ENCODE results near the gene PATL1. TPM values are rescaled to one million over a fixed set of nuclear protein-coding genes. Genes with fewer than 3 reads are reported as not detected.
"Not testable (repeated sequence)": the region's sequence is repeated elsewhere in the genome, so short reads cannot be mapped to it uniquely, and the experiment has no call there.

The PATL1 gene, protein sequence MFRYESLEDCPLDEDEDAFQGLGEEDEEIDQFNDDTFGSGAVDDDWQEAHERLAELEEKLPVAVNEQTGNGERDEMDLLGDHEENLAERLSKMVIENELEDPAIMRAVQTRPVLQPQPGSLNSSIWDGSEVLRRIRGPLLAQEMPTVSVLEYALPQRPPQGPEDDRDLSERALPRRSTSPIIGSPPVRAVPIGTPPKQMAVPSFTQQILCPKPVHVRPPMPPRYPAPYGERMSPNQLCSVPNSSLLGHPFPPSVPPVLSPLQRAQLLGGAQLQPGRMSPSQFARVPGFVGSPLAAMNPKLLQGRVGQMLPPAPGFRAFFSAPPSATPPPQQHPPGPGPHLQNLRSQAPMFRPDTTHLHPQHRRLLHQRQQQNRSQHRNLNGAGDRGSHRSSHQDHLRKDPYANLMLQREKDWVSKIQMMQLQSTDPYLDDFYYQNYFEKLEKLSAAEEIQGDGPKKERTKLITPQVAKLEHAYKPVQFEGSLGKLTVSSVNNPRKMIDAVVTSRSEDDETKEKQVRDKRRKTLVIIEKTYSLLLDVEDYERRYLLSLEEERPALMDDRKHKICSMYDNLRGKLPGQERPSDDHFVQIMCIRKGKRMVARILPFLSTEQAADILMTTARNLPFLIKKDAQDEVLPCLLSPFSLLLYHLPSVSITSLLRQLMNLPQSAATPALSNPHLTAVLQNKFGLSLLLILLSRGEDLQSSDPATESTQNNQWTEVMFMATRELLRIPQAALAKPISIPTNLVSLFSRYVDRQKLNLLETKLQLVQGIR
- polyA plus RNA-seq (2012; ENCODE audit: missing spikeins), result 31.9 TPM

DNA sequence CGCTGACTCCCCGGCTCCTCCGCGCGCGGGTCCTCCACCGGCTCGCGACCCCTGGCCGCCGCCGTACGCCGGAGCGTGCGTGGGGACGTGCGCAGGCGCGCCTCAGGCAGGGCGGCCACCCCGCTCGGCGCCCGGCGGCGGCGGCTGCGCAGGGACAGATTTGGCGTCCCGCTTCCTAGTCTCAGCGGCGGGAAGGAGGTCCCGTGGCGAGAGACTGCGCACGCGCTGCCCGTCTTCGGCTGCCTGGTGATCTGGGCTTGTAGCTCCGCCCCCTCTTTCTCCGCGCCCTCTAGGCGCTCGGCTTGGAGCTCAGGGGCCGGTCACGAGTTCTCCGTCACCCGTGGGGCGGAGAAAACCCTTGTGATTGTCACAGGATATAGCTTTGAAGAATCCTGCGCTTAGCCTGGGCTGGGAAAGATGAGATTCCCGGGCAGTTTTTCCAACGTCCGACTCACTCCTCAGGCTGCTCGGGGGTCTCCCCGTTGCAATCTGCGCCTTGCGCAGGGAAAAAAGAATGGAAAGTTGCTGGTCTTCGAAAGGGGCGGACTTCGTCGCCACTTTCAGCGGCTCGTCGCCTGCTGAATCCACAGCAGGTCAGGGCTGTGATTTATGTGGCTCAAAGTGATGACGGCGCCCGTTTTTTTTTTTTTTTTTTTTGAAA lies at the start of gene PATL1:
Gene PATL1 (minus strand): TSS at position 88 of the 661 bp plus-strand sequence. CDS start 142 bp downstream, outside the sequence.
- peak; percentile 93 for DNase-seq (ENCODE audit: insufficient read length)
- TF ChIP-seq POLR2A (IDR thresholded peaks at IDR 0.05; ENCODE audit: low read depth, low read length), result peak; percentile 76
- peak; percentile 83; the same call in 1 of the 2 replicates for TF ChIP-seq POLR2AphosphoS5 (IDR thresholded peaks at IDR 0.05; ENCODE audit: low read depth, low read length)
- no peak; the same call in 1 of the 2 replicates for TF ChIP-seq TAF1 (IDR thresholded peaks at IDR 0.05; ENCODE audit: borderline replicate concordance, low read depth, low read length)
- peak; percentile 98 for FAIRE-seq

DNA sequence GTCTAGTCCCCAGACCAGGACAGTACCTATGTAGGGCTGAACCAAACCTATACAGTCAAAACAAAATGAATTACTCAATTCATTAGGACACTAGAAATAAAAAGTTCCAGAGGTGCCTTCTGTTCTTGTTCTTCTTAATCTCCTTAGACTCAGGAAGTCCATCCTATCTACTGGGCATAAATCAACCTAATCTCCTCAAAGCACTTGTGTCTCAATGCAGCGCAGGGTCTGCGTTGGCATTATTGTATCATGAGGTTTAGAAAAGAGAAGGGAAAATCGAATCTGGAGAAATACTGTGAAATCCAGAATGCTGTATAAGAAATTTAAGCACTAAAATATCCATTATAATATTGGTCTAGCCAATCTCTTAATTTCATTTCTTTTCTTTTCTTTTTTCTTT lies 47.2 kb upstream of the PATL1 start:
- TF ChIP-seq POLR2AphosphoS5 (IDR thresholded peaks at IDR 0.05; ENCODE audit: low read depth, low read length) (no peak), TAF1 (IDR thresholded peaks at IDR 0.05; ENCODE audit: borderline replicate concordance, low read depth, low read length) (no peak)

DNA sequence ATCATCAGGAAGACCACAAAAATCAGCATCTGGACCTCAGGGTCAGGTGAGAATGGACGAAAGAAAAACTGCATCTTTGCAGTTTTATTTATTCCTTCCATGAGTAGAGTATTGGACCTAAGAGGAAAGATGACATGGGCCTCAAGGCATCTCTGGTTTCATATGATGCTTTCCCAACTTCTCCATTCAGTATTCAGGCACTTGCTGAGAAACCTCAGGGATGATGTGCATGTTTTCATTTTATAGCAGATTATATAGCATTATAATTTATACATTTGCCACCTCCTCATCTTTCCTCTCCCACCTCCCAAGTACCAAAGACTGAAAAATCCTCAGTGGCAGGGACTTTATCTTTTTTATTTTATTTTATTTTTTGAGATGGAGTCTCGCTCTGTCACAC lies 44.9 kb upstream of the PATL1 start, which contains the start of gene OR10V1:
Gene OR10V1 (minus strand): TSS at position 101 of the 400 bp plus-strand sequence. CDS start 0 bp downstream, at position 101.
- TF ChIP-seq POLR2AphosphoS5 (IDR thresholded peaks at IDR 0.05; ENCODE audit: low read depth, low read length), result no peak
- TF ChIP-seq TAF1 (IDR thresholded peaks at IDR 0.05; ENCODE audit: borderline replicate concordance, low read depth, low read length), result no peak
- no peak for TF ChIP-seq POLR2A (IDR thresholded peaks at IDR 0.05; ENCODE audit: low read depth, low read length)
- DNase-seq (ENCODE audit: insufficient read length), result no peak
- FAIRE-seq, result no peak

More for the DNA sequence above, 47.2 kb upstream of the PATL1 start:
- DNase-seq (ENCODE audit: insufficient read length), result no peak
- FAIRE-seq, result no peak

DNA sequence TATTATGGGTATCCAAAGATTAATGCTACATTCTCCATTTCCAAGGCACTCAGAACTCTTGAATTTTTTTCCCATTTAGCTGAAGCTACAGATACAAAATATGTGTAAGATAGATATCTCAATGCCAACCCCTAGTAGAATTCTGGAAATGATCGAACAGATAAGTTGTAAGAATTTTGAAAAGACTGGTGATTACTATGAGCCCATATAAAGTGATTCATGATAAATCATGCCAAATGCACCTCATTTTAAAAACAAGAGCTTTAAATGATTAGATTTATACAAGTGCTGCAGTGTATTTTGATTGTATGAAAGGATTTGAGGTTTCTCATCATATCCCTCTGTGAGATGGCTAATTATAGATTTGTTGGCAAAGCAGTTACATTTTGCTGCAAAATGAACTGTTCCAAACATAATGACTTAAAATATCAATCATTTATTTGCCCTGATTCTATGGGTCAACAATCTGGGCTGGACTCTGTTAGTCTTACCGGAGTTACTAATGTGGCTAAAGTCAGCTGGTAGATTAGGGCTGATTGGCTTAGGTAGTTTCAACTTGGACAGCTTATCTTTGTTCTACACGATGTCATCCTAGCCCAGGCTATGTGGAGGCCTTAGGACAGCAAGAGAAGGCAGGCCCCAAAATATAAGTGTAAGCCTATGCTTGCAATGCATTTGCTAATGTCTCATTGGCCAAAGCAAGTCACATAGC lies 41.5 kb upstream of the PATL1 start:
- TF ChIP-seq POLR2AphosphoS5 (IDR thresholded peaks at IDR 0.05; ENCODE audit: low read depth, low read length) (no peak), POLR2A (IDR thresholded peaks at IDR 0.05; ENCODE audit: low read depth, low read length) (no peak), TAF1 (IDR thresholded peaks at IDR 0.05; ENCODE audit: borderline replicate concordance, low read depth, low read length) (no peak)
- FAIRE-seq (no peak), DNase-seq (ENCODE audit: insufficient read length) (no peak)

DNA sequence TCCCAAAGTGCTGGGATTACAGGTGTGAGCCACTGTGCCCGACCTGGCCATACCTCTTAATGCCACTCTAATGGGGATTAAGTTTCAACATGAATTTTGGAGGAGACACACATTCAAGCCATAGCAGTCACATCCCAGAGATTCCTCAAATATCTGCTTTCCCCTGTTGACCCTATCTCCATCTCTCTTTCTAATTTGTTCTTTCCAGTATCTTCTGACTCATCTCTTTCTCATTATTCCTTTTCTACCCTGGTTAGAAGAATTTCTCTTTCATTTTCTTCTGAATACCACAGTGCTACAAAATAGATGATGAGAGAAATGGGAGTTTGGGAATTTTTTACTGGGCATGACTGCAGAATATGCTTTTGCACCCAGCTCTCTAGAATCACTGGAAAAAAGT lies 39.7 kb upstream of the PATL1 start:
- DNase-seq (ENCODE audit: insufficient read length) (no peak), FAIRE-seq (no peak)
- TF ChIP-seq POLR2A (IDR thresholded peaks at IDR 0.05; ENCODE audit: low read depth, low read length) (no peak), POLR2AphosphoS5 (IDR thresholded peaks at IDR 0.05; ENCODE audit: low read depth, low read length) (no peak), TAF1 (IDR thresholded peaks at IDR 0.05; ENCODE audit: borderline replicate concordance, low read depth, low read length) (no peak)

DNA sequence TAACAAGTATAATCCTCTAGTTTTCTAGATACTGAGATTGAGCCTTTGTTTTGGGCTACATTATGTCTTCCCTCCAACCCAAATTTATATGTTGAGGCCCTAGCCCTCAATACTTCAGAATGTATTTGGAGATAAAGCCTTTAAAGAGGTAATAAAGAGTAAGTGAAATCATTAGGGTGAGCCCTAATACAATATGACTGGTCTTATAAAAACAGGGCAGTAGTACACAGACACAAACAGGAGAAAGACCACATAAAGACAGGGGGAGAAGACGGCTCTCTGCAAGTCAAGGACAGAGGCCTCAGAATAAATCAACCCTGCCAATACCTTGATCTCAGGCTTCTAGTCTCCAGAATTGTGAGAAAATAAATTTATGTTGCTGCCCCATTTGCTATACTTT lies 38.5 kb upstream of the PATL1 start:
- no peak for TF ChIP-seq POLR2AphosphoS5 (IDR thresholded peaks at IDR 0.05; ENCODE audit: low read depth, low read length)
- DNase-seq (ENCODE audit: insufficient read length) (no peak), FAIRE-seq (no peak)

DNA sequence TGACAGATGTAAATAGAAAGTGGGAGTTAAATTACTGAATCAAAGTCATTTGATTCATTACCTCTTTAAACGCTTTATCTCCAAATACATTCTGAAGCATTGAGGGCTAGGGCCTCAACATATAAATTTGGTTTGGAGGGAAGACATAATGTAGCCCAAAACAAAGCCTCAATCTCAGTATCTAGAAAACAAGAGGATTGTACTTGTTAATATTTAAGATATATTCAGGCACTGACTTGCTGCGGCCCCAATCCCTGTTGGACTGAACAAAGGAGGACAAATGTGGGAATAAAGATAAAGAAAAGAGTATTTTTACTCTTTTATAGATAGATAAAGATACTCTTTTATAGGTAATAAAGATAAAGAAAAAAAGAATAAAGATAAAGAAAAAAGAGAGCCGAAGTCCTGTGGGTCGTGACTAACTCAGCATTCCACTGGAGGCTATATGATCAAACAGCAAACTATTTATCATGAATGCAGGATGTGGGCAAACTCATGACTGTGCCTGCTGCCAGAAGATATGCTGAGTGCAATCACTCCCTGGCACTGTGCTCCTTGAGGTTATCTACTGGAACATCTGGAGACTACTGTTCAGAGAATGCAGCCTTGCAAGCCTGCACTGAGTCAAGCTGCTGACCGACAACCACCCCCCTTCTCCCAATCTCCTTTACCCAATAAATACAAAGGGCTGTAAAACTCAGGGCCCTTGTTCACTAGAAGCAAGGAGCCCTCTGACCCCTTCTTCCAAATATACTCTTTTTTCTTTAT lies 37.9 kb upstream of the PATL1 start:
- TF ChIP-seq POLR2A (IDR thresholded peaks at IDR 0.05; ENCODE audit: low read depth, low read length), result no peak
- TF ChIP-seq TAF1 (IDR thresholded peaks at IDR 0.05; ENCODE audit: borderline replicate concordance, low read depth, low read length), result no peak
- FAIRE-seq (no peak), DNase-seq (ENCODE audit: insufficient read length) (no peak)

DNA sequence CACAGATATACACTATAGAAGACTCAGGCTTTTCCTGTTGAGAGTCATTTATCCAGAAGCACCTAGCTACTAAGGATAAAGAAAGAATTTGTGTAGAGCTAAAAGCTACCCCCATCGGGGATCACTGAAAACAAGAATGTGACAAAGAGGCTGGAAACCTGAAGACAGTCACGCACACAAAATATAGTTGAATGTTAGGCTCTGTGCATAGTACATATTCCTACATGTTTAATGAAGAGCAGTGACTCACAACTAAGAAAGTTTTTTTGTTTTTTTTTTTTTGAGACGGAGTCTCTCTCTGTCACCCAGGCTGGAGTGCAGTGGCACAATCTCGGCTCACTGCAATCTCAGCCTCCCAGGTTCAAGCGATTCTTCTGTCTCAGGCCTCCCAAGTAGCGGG lies 36.5 kb upstream of the PATL1 start:
- no peak for DNase-seq (ENCODE audit: insufficient read length)
- no peak for TF ChIP-seq POLR2A (IDR thresholded peaks at IDR 0.05; ENCODE audit: low read depth, low read length)
- no peak for TF ChIP-seq TAF1 (IDR thresholded peaks at IDR 0.05; ENCODE audit: borderline replicate concordance, low read depth, low read length)
- no peak for TF ChIP-seq POLR2AphosphoS5 (IDR thresholded peaks at IDR 0.05; ENCODE audit: low read depth, low read length)
- FAIRE-seq, result no peak

DNA sequence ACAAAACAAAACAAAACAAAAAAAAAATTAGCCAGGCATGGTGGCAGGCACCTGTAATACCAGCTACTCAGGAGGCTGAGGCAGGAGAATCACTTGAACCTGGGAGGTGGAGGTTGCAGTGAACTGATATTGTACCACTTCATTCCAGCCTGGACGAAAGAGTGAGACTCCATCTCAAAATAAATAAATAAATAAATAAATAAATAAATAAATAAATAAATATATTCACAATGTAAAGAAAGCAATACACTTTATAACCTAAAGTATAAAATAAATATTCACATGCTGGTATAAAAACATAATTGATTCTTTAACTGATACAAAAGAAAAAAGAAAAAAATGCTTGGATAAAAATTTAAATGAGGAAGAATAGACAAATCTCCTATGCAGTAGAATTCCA lies 34.7 kb upstream of the PATL1 start:
- FAIRE-seq; DNase-seq (ENCODE audit: insufficient read length): not testable (repeated sequence)

DNA sequence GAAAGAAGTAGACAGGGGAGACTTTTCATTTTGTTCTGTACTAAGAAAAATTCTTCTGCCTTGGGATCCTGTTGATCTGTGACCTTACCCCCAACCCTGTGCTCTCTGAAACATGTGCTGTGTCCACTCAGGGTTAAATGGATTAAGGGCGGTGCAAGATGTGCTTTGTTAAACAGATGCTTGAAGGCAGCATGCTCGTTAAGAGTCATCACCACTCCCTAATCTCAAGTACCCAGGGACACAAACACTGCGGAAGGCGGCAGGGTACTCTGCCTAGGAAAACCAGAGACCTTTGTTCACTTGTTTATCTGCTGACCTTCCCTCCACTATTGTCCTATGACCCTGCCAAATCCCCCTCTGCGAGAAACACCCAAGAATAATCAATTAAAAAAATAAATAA lies 31.3 kb upstream of the PATL1 start:
- not testable (repeated sequence) for DNase-seq (ENCODE audit: insufficient read length); FAIRE-seq

DNA sequence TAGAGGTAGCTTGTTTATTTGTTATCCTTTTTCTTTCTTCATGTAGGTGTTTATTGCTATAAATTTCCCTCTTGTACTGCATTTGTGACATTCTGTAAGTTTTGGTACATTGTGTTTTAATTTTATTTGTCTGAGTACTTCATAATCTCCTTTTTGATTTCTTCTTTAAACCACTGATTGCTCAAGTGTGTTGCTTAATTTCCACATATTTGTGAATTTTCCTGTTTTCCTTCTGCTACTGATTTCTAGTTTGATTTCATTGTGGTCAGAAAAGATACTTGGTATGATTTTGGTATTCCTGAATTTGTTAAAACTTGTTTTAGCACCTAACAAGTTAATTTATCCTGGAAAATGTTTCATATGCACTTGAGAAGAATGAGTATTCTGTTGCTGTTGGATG lies 29.7 kb upstream of the PATL1 start:
- FAIRE-seq, result no peak
- TF ChIP-seq TAF1 (IDR thresholded peaks at IDR 0.05; ENCODE audit: borderline replicate concordance, low read depth, low read length) (no peak), POLR2A (IDR thresholded peaks at IDR 0.05; ENCODE audit: low read depth, low read length) (no peak), POLR2AphosphoS5 (IDR thresholded peaks at IDR 0.05; ENCODE audit: low read depth, low read length) (no peak)
- DNase-seq (ENCODE audit: insufficient read length), result no peak

Measured in GM12892 (cell line).